GM10847 (cell line): ENCODE data around the gene GGTLC1.

Experiments used
- POLR2A ChIP-seq: IDR thresholded peaks from 2 replicates; pipeline ENCODE4 v1.6.1; 2011; ENCODE audit not compliant: insufficient read length; ENCODE audit errors: extremely low read depth

Gene GGTLC1

DNA sequence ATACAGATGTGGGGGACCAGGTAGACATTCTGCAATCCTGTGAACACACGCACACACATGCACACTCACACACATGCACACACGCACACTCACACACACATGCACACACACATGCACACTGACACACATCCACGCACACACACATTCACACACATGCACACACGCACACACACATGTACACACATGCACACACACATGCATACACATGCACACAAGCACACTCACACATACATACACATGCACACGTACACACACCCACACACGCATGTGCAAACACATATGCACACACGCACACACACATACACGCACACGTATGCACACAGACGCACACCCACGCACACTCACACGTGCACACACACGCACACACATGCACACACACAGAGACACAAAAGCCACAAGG, 14.3 kb upstream of the GGTLC1 start:
- no peak for TF ChIP-seq POLR2A

- no peak for TF ChIP-seq POLR2A
These were observed 13.3 kb upstream of the GGTLC1 start for GRCh38 chr20:24001712-24002405.

DNA sequence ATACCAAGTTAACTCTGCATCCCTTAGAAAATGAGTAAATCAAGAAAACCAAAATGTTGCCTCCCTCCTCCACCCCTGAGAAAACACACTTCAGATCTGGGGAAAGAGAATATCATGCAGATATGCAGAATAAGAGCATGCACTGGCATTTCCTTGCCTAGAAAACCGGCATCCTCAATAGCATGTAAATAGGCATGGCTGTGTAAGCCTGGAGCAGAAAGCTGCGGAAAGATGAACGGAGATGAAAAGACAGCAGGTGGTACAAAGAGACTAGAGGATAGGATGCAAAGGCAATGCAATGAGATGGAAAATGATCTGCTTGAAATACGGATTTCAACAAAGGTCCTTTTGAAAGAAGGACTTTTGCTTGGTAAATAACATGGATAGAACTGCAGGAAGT, 10.3 kb upstream of the GGTLC1 start:
- TF ChIP-seq POLR2A, result no peak

GRCh38 chr20:23998392-23998791, 9.8 kb upstream of the GGTLC1 start:
- TF ChIP-seq POLR2A, result no peak

DNA sequence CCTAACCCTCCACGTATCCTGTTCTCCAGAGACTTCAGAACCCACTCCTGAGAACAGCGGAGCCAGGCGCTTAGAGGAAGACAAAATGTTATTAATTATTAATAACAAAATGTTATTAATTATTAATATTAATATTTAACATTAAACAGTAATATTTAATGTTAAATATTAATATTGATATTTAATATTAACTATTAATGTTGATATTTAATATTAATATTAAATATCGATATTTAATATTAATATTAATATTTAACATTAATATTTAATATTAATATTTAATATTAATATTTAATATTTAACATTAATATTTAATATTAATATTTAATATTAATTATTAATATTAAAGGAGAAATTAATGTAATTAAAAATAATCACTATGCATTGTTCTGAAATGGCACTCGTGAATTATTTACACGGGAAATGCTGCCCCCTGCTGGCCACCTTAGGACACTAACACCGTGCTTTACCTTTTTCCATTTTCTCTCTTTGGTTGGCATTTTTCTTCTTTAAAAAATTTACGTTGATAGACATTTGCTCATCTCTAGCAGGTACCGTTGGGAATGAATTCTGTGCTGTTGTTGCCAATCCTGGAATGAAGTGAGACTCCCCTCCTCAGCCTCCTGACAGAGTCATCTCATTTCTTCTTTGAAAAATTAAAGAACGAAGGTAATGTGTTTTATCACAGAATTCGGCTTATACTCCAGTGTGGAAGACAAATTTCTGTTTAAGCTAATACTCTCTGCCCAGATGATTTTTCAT, 7.5 kb upstream of the GGTLC1 start:
- TF ChIP-seq POLR2A, result no peak

- no peak for TF ChIP-seq POLR2A
These were observed 13.6 kb downstream of the GGTLC1 start for GRCh38 chr20:23974966-23975365.

DNA sequence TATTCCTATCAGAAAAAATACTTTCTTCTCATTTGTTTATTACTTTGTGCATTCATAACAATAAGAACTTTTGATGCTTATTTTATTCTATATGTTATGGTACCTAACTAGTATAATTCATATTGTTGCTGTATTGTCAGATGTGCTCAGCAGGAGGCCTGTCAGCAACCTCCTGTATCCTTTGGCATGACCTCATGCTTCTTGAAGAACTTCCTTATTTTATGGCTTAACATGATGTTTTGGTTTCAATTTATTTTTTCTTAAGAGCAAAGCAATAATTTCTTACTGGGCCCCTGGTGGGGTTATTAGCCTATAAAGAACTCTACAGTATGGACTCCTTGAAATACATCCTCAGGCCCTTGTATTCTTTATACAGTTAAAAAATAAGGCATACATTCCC, 17.3 kb downstream of the GGTLC1 start:
- TF ChIP-seq POLR2A, result no peak

DNA sequence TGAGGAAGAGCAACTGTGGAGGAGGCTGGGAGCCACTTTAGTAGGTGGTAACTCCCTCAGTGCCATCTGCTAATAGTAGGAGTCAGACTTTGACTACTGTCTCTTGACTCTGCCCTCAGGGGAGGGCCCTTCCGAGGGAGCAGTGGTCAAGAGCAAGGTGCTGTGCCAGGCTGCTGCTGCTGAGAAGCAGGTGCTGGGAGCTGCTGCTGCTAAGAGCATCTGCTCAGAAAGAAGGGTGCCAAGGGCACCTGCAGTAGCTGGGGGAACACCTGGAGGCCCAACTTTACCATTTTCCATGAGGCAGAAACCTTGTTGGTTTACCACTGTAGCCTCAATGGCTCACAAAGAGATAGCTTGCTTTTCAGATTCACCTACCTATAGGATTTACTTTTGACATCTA, 18.5 kb downstream of the GGTLC1 start:
- no peak for TF ChIP-seq POLR2A

GRCh38 chr20:23967616-23967979, 21.0 kb downstream of the GGTLC1 start:
- no peak for TF ChIP-seq POLR2A

DNA sequence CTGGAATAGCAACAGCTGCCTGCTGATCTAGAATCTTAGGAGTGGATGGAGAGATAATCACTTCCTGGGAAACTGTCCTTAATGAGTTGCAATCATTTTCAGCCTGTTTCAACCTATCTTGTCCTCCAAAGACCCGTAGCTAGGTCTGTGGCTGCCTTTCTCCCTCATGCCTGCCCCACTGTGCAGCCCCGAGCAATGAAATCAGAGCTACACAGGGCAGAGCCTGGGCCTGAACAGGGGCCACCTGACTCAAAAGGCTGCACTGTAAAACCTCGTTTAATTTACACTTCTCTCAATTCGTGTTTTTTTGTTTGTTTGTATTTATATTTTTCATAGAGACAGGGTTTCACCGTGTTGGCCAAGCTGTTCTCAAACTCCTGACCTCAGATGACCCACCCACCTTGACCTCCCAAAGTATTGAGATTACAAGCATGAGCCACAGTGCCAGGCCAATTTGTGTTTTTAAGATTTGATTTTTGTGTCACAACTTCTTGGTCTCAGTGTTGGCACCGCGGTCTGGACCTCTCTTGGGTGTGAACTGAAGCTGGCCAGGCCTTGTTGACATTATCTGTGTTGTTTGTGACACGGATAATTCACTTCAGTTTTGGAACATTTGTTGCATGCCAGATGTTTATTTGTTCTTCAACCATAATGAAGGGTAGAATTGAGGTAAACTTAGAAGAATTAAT, 21.5 kb downstream of the GGTLC1 start:
- no peak for TF ChIP-seq POLR2A

DNA sequence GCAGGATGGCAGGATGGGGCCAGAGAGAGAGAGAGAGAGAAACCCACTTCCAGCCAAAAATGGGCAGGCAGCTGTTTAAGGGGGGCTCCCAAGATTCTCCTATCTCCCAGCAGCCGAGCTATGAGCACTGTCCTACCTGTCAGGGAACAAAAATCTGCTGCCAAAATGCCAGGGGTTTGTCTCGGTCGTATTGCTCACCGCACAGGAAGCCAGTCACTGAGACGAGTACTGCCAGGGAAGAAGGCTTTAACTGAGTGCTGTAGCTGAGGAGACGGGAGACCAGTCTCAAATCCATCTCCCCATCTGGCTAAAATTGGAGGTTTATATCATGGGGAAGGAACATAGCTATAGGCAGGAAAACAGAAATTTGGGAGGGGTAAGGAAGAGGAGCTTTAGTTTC, 22.3 kb downstream of the GGTLC1 start:
- TF ChIP-seq POLR2A, result no peak

- TF ChIP-seq POLR2A, result no peak
These were observed 24.6 kb downstream of the GGTLC1 start for GRCh38 chr20:23963941-23964340.

DNA sequence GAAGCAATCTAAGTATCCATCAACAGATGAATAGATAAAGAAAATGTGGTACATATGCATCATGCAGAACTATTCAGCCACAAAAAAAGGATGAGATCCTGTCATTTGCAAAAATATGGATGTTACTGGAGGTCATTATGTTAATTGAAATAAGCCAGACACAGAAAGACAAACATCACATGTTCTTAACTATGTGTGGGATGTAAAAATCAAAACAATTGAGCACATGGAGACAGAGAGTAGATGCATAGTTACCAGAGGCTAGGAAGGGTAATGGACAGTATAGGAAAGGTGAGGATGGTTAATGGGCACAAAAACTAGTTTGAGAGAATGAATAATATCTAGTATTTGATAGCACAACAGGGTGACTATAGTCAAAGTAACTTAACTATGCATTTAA, 26.3 kb downstream of the GGTLC1 start:
- no peak for TF ChIP-seq POLR2A

GRCh38 chr20:23959054-23959453, 29.5 kb downstream of the GGTLC1 start:
- no peak for TF ChIP-seq POLR2A

- TF ChIP-seq POLR2A, result no peak
These were observed 32.7 kb downstream of the GGTLC1 start for GRCh38 chr20:23955896-23956295.
